ENCODE measurements around the gene BARHL1. TPM values are rescaled to one million over a fixed set of nuclear protein-coding genes. Genes with fewer than 3 reads are reported as not detected.

Gene BARHL1
- polyA plus RNA-seq, 2 of the 4 experiments (the other 2 are of a cell fraction): not detected

DNA sequence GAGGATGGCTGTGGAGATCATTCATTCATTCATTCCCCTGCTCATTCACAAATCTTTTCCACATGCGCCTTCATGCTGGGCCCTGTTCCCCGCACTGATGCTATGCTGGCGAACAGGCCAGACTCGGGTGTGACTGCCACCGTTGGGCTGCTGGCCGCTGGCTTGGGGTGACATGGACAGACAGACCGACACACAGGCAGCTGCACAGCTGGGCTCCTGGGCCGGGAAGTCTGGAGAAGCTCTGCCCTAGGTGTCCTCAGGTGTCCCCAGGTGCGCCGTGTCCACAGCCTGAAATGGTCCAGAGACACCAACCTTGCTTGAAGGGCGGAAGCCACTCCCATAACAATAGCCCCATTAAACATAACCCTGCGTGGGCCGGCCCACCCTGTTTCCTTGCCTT lies 35.0 kb upstream of the BARHL1 start:
- ChIA-PET POLR2A (no interaction called here), CTCF (interaction anchor here (0.7 to 3.3 kb wide), 3 partner anchors 13 to 40 kb away, joined by 3 to 14 read pairs (median 6); no protein-coding TSS in a partner anchor)
- H3K4me3 ChIP-seq: no peak overlapping the region
- TF ChIP-seq GATA3 (IDR thresholded peaks at IDR 0.05; ENCODE audit: borderline replicate concordance): no peak
- TF ChIP-seq, protein P1, sequence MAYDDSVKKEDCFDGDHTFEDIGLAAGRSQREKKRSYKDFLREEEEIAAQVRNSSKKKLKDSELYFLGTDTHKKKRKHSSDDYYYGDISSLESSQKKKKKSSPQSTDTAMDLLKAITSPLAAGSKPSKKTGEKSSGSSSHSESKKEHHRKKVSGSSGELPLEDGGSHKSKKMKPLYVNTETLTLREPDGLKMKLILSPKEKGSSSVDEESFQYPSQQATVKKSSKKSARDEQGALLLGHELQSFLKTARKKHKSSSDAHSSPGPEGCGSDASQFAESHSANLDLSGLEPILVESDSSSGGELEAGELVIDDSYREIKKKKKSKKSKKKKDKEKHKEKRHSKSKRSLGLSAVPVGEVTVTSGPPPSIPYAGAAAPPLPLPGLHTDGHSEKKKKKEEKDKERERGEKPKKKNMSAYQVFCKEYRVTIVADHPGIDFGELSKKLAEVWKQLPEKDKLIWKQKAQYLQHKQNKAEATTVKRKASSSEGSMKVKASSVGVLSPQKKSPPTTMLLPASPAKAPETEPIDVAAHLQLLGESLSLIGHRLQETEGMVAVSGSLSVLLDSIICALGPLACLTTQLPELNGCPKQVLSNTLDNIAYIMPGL (CRISPR knock-in tag; IDR thresholded peaks at IDR 0.05; ENCODE audit: borderline replicate concordance): no peak
- no peak for TF ChIP-seq SREBF2 (IDR thresholded peaks at IDR 0.05)
- TF ChIP-seq HEYL (CRISPR knock-in tag; IDR thresholded peaks at IDR 0.05): no peak
- no peak for TF ChIP-seq RNF2 (IDR thresholded peaks at IDR 0.05; ENCODE audit: borderline replicate concordance, low read depth)
- TF ChIP-seq RCOR1 (IDR thresholded peaks at IDR 0.05; ENCODE audit: low read depth, low read length): no peak
- no peak for TF ChIP-seq CBX2 (IDR thresholded peaks at IDR 0.05; ENCODE audit: borderline replicate concordance, low read depth)
- 80% methylated on average over 13 of the region's 13 CpGs for WGBS (ENCODE audit: missing lambda C conversion rate)
- H3K9me3 ChIP-seq: no peaks in the 10 kb centered on the region
- ATAC-seq (no peak), FAIRE-seq (no peak), DNase-seq (ENCODE audit: low read depth in 1 of 2, low spot score in 1 of 2) (no peak)
- no peak overlapping the region for H3K27ac ChIP-seq
- H3K4me2 ChIP-seq: no peak overlapping the region
- 0 out of 3 replicates have a peak, but pooled peaks cover 3% of the 10 kb centered on the region for H3K4me1 ChIP-seq

DNA sequence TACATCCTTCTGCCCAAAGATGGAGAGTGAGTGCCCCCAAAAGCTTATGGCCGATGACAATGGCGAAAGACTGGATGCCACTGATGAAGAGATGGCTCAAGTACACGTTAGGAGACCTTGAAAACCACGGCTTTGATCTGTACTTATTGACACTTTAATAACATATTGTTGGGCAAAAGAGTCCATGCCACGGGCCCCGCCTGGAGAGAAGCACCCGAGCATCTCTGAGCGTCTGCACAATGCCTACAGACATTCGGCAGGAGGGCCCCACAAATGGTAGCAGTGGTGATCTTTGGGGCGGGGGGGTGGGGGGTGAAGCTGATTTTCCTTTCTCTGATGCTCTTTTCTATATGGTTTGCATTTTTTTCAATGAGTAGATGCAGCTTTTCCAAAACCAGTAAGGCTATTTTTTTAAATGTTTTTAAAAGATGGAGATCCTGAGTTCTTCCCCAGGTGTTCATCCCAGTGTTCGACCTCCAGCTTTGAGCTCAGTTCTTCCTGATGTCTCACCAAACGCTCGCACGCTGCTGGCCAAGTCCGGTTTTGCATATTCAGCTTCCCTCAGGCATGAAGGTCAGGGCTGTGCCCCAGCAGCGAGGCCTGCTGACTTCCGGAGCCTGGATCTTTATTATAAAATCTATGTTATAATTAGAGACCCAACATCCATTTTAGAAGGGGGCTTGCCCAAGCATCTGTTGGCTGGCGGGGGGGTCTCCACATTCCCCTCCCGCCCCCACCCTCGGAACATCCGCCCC lies 34.3 kb upstream of the BARHL1 start:
- ChIA-PET POLR2A (no interaction called here), CTCF (interaction anchor here (1.0 to 3.3 kb wide), 4 partner anchors 12 to 41 kb away, joined by 4 to 14 read pairs (median 10); no protein-coding TSS in a partner anchor)
- ATAC-seq (no peak), DNase-seq (ENCODE audit: low read depth in 1 of 2, low spot score in 1 of 2) (no peak), FAIRE-seq (no peak)
- H3K4me1 ChIP-seq: 0 out of 3 replicates have a peak, but pooled peaks cover 3% of the 10 kb centered on the region
- WGBS (ENCODE audit: missing lambda C conversion rate): 63% methylated on average over 18 of the region's 21 CpGs
- H3K9me3 ChIP-seq: no peaks in the 10 kb centered on the region
- no peak overlapping the region for H3K4me2 ChIP-seq
- TF ChIP-seq, protein P2, sequence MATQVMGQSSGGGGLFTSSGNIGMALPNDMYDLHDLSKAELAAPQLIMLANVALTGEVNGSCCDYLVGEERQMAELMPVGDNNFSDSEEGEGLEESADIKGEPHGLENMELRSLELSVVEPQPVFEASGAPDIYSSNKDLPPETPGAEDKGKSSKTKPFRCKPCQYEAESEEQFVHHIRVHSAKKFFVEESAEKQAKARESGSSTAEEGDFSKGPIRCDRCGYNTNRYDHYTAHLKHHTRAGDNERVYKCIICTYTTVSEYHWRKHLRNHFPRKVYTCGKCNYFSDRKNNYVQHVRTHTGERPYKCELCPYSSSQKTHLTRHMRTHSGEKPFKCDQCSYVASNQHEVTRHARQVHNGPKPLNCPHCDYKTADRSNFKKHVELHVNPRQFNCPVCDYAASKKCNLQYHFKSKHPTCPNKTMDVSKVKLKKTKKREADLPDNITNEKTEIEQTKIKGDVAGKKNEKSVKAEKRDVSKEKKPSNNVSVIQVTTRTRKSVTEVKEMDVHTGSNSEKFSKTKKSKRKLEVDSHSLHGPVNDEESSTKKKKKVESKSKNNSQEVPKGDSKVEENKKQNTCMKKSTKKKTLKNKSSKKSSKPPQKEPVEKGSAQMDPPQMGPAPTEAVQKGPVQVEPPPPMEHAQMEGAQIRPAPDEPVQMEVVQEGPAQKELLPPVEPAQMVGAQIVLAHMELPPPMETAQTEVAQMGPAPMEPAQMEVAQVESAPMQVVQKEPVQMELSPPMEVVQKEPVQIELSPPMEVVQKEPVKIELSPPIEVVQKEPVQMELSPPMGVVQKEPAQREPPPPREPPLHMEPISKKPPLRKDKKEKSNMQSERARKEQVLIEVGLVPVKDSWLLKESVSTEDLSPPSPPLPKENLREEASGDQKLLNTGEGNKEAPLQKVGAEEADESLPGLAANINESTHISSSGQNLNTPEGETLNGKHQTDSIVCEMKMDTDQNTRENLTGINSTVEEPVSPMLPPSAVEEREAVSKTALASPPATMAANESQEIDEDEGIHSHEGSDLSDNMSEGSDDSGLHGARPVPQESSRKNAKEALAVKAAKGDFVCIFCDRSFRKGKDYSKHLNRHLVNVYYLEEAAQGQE (IDR thresholded peaks at IDR 0.05): no peak
- TF ChIP-seq HEYL (CRISPR knock-in tag; IDR thresholded peaks at IDR 0.05) (no peak), HOXB13 (CRISPR knock-in tag; IDR thresholded peaks at IDR 0.05; ENCODE audit: low read depth) (no peak), ZNF302 (CRISPR knock-in tag; IDR thresholded peaks at IDR 0.05) (no peak), JUNB (IDR thresholded peaks at IDR 0.05) (no peak), KDM1A (IDR thresholded peaks at IDR 0.05; ENCODE audit: low read depth) (no peak), MAZ (IDR thresholded peaks at IDR 0.05; ENCODE audit: borderline replicate concordance, low read depth, low read length) (no peak), RFX5 (IDR thresholded peaks at IDR 0.05) (no peak), CHD2 (IDR thresholded peaks at IDR 0.05; ENCODE audit: low read length, partially characterized antibody) (no peak), JUN (IDR thresholded peaks at IDR 0.05) (no peak)
- TF ChIP-seq, protein P3, sequence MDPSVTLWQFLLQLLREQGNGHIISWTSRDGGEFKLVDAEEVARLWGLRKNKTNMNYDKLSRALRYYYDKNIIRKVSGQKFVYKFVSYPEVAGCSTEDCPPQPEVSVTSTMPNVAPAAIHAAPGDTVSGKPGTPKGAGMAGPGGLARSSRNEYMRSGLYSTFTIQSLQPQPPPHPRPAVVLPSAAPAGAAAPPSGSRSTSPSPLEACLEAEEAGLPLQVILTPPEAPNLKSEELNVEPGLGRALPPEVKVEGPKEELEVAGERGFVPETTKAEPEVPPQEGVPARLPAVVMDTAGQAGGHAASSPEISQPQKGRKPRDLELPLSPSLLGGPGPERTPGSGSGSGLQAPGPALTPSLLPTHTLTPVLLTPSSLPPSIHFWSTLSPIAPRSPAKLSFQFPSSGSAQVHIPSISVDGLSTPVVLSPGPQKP (IDR thresholded peaks at IDR 0.05; ENCODE audit: low read depth, low read length): no peak
- TF ChIP-seq, protein P4, sequence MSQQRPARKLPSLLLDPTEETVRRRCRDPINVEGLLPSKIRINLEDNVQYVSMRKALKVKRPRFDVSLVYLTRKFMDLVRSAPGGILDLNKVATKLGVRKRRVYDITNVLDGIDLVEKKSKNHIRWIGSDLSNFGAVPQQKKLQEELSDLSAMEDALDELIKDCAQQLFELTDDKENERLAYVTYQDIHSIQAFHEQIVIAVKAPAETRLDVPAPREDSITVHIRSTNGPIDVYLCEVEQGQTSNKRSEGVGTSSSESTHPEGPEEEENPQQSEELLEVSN (IDR thresholded peaks at IDR 0.05; ENCODE audit: borderline replicate concordance, low read depth): no peak
- TF ChIP-seq, protein P5, sequence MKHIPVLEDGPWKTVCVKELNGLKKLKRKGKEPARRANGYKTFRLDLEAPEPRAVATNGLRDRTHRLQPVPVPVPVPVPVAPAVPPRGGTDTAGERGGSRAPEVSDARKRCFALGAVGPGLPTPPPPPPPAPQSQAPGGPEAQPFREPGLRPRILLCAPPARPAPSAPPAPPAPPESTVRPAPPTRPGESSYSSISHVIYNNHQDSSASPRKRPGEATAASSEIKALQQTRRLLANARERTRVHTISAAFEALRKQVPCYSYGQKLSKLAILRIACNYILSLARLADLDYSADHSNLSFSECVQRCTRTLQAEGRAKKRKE (CRISPR knock-in tag; IDR thresholded peaks at IDR 0.05; ENCODE audit: low read depth): no peak
- no peak overlapping the region for H3K4me3 ChIP-seq
- H3K27ac ChIP-seq: no peak overlapping the region
